RPMI8226 (cell line): ENCODE measurements around the gene PLCB1.
"Not testable (repeated sequence)": the region's sequence is repeated elsewhere in the genome, so short reads cannot be mapped to it uniquely, and the experiment has no call there.

ENCODE experiments used
- DNase-seq: peaks from one replicate; pipeline ENCODE4 v3.0.0-alpha.2; 2015

PLCB1 gene

DNA sequence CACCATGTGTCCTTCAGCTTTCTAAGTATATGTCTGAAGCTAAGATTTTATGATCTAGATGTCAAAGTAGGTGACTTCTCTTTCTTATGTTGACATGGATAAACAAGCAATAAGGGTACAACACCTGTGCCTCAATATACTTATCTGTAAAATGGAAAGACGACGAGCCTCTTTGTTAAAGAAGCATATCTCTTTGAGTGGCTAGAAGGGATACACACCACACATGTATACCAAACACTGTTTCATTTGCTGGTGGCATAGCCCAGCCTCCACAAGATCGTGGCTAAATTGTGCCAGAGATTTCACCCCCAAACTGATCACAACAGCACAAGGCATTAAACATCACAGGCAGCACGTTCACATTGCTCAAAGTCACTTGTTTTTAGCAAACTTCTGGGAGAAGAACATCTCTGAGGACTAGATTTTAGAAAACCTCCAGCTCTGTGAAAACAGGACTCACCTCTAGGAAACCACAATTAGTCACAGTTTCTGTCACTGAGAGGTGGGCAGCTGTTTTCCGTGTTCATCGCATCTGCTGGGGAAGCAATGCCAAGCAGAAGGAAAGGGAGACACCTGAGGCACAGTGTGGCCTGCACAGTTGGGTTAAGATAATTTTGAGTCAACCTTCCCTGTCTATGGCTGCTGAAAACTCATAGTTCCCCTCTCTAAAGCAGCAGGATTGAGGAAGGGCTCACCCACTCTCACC, 673.8 kb downstream of the PLCB1 start:
- DNase-seq: peak; percentile 41

DNA sequence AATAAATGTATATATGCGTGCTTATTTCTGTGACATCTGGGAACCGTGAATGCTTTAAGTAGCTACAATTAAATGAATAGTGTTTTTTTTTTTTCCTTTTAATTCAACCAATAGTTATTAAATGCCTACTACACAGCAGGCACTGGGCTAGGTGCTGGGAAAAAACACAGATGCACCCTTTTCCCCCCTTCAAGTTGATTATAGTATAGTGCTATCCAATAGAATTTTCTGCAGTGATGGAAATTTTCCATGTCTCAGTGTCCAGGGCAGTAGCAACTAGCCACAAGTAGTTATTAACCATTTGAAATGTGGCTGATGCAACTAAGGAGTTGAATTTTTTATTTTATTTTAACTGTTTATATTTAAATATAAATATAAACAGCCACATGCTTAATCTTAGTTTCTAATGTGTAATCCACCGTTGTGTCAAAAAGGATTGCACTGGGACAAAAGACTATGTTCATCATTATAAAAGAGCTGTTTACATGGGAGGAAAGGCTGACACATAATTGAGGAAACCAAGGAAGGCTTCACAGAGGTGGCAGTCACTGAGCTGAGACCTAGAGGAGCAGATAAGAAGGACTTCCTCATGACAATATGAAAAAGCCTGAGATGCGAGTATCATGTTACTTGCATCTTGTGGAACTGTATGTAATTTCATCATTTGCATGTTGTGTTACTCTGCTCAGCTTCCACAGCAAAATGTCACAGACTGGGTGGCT, 675.6 kb downstream of the PLCB1 start:
- no peak for DNase-seq

DNA sequence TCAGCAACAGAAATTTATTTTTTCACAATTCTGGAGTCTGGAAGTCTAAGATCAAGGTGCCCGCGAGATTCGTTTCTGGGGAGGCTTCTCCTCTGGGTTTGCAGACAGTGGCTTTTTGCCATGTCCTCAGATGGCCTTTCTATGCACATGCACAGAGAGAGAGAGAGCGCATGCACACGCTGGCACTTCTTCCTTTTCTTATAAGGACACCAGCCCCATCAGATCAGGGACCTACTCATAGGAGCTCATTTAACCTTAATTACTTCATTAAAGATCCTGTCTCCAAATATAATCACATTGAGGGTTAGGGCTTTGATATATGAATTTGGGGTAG, 676.1 kb downstream of the PLCB1 start:
- peak; percentile 27 for DNase-seq

DNA sequence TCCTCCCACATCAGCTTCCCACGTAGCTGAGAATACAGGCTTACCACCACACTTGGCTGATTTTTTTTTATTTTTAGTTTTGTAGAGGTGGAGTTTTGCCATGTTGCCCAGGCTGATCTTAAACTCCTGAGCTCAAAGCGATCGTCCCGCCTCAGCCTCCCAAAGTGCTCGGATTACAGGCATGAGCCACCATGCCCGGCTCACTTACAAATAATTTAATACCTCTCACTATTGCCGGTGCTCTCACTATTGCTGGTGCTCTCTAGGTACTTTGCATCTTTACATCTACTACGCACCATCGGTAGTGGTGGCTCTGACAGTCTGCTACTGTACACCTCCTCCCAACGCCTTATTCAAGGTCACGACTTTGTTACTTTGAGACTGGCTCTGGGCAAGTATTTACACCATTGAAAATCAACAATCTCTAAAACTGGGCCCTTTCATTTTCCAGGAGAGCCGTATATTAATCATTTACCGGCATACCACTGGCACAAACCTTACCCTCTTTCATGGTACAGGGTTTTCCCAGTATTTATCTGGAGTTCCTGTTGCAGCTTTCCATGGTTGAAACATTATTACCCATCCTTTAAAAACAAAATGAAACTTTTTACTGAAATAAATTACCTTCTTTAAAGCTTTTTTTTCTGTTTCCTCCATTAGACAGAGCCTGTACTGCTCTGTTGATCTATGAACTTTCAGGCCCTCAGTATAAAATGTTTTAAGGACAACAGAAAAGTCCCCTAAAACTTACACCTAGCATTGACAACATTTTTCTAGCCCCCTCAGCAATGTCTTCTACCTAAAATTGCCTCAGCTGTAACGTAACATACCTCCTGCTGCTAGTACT, 677.3 kb downstream of the PLCB1 start:
- no peak for DNase-seq

DNA sequence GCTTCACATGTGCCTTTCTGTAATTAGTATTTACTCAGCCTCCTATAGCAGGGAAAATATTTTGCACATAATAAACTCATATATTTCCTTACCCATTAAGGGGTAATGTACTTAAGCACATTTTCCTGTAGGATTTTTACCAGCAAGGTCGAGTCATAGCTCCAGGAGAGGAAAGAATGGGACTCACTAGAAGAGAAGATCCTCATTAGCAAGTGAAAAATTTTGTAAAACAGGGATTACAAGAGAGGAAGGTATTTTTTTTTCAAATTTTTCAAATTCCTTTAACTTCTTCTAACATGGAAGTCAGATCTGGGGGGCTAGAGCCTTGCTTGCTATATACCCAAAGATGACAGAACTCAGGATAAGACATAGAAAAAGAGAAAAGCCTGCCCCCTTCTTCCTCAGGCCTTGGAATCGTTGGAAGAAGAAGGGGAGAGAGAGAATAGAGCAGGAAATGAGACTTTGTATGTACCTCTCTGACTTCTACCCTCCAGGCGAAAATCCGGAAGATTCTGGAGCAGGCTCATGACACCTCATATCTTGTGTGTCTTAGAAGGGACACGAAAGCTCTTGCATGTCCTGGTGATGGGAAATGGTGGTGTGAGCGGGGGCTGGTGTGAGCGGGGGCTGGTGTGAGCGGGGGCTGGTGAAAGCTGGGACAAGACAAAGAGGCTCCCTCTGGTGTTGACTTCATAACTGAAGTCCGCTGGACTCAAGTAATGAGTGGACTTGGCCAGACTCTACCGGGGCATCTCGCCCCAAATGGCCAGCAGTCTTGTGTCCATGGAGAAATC, 679.9 kb downstream of the PLCB1 start:
- DNase-seq: no peak

DNA sequence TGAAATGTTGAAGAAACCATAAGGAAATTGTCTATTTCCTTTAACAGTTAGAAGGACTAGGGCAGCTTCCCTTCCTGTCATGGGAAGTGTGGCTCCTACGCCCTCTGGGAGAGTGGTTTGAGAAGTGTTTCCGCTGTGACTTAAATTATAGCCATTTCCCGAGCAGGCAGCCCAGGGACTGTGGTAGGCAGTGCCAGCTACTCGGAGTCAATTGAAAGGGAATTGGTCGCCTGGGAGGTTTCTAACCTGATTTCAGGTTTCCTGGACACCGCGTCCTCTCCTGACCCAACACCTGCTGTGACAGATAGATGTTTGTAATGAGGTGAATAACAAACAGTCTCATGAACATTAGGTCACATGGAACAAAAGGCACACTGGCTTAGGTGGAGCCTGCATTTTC, 680.8 kb downstream of the PLCB1 start:
- DNase-seq: no peak

DNA sequence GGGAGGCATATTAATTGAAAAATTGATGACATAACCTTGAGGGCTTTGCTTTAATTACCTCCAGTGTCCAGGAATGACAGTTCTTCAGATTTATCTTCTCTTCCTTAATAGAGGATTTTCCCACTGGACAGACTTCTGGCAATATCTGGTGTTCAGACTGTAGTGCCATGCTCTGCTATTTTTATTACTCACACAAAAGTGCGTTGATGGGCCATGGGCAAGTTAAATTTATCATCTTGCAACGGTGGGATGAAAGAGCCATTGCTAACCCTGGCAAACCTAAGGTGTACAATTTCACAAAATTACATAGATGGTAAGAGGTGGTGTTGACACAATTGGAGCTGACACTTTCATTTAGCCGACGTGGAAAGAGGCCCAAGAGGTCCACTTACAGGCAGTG, 683.1 kb downstream of the PLCB1 start:
- DNase-seq: no peak

DNA sequence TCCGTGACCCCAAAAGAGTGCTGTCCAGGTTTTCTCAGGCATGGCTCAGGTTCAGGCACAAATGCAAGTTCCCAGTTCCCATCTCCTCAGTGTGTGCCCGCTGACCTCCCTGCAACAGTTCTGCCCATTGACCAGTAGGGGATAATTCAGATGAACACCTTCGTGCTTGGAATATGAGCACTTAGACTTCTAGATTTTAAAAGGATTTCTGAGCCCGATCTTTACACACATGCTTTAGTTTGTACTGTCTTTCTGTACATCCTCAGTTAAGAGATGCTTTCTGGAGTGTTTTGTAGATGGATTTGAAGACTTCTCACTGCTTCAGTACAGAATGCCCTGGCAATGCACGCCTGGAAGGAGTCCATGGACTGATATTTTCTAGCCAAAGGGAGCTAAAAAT, 697.2 kb downstream of the PLCB1 start:
- peak; percentile 3 for DNase-seq

DNA sequence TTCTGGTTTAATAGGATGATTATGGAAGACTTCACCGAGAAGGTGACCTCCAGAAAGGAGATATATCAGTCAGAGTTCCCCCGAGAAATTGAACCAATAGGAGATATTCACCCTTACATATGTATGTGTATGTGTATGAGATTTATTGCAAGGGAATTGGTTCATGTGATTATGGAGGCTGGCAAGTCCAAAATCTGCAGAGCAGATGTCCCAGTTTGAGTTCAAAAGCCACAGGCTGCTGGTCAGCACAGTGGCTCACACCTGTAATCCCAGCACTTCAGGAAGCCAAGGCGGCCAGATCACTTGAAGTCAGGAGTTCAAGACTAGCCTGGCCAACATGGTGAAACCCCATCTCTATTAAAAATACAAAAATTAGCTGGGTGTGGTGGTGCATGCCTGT, 702.2 kb downstream of the PLCB1 start:
- not testable (repeated sequence) for DNase-seq

DNA sequence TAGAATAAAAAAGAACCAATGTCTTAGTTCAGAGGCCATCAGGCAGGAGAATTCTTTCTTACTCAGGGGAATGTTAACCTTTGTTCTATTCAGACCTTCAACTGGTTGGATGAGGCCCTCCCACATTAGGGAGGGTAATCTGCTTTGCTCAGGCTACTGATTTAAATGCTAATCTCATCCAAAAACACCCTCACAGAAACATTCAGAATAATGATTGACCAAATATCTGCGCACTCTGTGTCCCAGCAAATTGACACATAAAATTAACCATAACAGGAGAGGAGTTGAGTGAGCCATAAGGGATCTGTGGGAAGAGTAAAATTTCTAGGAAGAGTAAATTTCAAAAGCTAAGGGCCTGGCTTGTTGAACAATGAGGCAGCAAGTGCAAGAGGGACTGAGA, 702.8 kb downstream of the PLCB1 start:
- DNase-seq: no peak

DNA sequence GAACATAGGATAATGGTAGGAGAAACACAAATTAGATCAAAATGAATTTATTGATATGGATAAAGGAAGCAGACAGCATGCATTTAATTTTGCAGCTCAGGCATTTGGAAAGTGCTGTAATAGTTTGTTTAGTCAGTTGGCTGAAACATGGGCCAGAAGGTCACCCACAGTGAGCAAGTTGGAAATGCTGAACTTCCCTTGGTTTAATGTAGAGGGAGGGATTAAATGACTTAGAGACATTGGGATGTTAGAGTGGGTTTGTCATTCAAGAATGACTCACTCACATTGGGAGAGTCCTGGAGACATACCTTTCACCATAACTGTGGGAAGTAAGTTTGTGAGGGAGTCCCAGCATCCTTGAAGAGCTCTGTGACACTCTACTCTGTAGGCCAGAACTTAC, 705.3 kb downstream of the PLCB1 start:
- DNase-seq: no peak

DNA sequence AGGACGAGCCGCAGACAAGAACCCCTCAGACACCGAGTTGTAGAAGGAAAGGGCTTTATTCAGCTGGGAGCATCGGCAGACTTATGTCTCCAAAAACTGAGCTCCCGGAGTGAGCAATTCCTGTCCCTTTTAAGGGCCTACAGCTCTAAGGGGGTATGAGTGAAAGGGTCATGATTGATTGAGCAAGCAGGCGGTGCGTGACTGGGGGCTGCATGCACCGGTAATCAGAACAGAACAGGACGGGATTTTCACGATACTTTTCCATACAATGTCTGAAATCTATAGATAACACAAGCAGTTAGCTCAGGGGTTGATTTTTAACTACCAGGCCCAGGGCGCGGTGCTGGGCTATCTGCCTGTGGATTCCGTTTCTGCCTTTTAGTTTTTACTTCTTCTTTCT, 710.5 kb downstream of the PLCB1 start:
- DNase-seq: no peak

DNA sequence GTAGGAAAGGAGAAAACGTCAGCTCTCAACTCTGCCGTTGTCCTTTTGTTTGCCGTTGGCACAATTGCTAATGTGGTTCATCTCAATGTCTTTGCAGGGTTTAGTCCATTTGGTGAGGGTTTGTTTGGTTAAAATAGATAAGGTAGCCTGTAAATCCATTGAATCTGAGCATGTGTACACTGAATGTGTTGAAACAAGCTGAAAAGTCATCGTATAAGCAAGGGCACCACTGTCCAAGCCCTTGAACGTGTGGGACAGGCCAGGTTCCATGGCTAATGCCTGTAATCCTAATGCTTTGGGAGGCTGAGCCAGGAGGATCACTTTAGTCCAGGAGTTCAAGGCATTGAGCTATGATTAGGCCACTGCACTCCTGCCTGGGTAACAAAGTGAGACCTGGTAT, 712.1 kb downstream of the PLCB1 start:
- DNase-seq: no peak

DNA sequence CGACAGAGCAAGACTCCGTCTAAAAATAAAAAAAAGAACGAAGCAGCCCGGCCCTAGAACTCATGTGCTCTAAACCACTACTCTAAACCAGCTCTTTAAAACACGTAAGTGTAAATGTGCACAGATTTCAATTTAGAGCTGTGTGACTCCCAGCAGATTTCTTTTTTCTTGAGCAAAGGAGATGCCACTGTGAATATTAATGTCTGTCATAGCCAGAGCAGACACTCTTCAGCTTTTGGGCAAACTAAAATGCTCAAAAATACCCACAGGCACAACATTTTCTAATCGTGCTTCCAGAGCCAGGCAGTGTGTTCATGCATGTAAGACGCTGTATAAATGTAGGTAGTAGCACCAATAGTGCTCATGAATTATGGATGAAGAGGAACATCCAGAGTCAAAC, 717.9 kb downstream of the PLCB1 start:
- no peak for DNase-seq

DNA sequence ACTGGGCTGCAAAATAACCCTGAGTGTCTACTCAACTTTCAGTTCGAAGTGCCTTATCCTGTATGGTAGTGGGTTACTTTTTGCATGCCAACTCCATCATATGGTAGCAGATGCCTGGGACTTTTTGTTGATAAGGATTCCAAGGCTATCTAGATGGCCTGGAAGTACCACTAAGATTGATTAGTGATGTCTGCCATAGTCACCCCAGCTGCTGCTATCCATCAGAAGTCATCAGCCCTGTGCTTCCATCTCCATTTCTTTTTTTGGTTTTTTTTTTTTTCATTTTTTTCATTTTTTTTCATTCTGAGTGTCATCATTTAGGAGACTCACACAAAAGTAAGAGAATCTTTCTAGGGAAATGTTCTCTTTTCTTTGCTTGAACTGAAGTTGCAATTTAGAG, 719.4 kb downstream of the PLCB1 start:
- DNase-seq: no peak

DNA sequence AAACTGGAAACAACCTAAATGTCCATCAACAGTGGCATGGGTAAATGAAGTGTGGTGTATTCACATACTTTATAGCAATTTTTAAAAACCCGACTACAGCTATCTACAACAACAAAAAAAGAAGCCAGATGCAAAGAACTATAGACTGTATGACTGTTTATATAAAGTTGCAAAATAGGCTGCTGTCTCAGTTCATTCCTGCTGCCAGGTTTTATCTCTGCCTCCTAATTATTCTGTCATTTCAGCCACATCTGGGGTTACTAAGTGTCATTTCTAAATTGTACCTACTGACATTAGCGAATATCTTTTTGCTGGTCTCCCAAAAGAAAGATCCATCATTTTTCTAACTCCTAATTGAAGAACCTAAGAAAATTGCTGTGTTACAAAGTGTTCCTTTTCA, 719.9 kb downstream of the PLCB1 start:
- not testable (repeated sequence) for DNase-seq

DNA sequence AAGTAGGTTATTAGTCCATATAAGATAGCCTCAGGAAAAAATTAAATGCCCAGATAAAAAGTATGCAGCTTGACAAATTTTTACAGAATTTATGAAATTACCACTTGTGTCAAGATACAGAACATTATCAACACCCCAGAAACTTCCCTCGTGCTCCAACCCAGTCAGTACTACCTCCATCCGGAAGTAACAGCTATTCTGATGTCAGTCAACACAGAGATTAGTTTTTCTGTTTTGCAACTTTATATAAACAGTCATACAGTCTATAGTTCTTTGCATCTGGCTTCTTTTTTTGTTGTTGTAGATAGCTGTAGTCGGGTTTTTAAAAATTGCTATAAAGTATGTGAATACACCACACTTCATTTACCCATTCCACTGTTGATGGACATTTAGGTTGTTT, 721.1 kb downstream of the PLCB1 start:
- not testable (repeated sequence) for DNase-seq

DNA sequence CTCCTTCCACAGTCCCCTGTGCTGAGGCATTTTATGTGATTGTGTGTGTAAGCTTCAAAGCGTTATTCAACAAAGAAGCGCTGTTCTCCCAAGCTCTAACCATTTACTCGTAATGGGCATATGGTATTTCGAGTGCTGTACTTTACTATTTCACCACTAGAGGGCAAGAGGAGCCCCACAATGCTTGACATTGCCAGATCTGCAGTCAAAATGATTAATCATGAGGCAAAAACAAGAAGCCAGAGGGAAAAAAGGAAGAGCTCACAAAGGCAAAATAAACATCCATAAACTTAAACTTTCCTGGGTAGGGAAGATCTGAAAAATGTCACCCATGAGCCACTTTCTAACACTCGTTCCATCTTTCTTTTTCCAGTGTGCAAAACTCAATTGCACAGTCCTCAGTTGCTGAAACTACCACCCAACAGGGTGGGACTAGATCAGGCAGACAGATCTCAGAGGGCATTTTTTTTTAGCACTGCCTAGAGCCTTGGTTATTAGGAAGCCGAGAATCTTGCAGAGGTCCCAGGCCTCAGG, 721.8 kb downstream of the PLCB1 start:
- DNase-seq: peak; percentile 65

DNA sequence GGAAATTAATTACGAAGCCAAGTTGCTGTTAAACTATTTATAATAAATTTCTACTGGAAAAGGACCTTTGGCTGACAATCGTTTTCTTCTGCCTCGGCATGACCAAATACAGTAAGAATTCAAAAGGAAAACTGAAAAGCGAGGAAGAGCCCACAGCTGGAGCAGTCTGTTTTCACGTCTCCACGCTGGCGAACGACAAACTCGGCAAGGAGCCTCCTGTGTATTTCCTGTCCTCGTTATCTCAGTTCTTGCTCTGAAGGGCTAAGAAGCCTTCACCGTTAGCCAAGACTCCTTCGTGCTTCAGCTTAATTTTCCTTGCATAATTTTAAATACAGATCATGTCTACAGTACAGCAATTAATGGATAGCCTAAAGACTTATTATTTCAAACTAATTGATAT, 722.5 kb downstream of the PLCB1 start:
- DNase-seq: no peak

DNA sequence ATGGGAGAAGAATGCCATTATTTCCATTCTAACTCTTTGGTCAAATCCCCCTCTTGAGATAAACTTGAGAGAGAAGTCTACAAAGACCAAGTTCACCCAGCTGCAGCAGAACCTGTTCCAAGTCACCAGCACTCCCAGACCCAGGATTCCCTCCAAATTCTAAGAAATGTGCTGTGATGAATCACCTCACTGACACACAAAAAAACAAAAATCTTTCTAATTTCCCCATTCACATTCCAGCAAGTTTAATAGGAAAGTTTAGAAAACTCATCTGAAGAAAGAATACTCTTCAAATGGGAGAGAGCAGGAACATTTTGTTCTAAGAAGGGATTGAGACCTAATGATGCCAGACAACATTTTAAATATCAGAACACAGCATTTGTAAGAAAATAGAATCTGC, 723.2 kb downstream of the PLCB1 start:
- no peak for DNase-seq

DNA sequence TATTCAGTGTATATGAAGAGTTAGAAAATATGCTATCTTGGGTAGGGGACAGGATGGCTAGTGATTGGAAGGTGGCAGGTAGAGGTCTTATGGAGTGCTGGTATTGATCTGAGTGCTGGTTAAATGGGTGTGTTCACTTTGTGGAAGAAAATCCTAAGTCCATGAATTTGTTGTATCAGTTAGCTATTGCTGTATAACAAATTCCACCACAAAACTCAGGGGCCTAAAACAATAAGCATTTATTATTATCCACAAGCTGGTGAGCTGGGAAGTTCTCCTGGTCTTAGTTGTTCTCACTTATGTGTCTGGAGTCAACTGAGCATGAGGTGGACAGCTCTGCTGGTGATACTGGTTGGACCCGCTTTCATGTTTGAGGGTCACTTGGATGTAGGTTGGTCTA, 724.6 kb downstream of the PLCB1 start:
- DNase-seq: no peak

DNA sequence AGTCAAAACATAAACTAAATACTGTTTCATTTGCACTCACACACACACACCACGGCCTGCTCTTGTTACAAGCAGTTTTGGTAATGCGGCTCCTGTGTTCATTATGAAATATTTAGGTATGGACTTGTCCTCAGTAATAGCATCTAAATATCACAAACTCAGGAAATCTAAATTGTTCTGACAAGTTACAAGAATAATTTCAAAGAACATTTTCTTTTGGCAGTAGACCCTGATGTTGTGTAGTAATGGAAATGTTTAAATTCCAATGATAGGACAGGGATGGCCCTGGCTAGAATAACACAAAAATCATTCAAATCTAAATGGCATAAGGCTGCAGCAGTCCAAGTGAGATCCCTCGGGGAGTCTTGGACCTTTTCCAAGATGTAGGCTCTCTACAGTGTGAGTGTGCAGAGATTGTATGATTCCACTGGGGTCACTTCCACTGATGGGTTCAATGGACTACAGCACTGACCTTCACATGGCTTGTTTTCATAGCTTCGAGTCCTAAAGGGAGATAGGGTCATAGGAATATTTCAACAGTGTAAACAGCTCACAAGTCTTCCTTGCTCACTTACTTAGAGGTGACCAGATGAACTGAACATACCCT, 726.2 kb downstream of the PLCB1 start:
- DNase-seq: no peak
